ENCODE data around the gene TPMT.
"Not testable (repeated sequence)": the region's sequence is repeated elsewhere in the genome, so short reads cannot be mapped to it uniquely, and the experiment has no call there.

The TPMT gene

GRCh38 chr6:18160911-18161310, 6.0 kb upstream of the TPMT start:
- Histone ChIP-seq H3K36me3 (ENCODE audit: control insufficient read depth, insufficient read depth, low read length) (no peaks in the 10 kb centered on the region; the same call in 1 of the 2 replicates), H3K27ac (ENCODE audit: low read length) (no peak overlapping the region), H3K4me3 (ENCODE audit: low read length) (no peak overlapping the region), H3K9me3 (ENCODE audit: control insufficient read depth, insufficient read depth, low read length) (no peaks in the 10 kb centered on the region), H3K4me1 (ENCODE audit: control insufficient read depth, insufficient read depth, low read length) (0 out of 2 replicates have a peak, but pooled peaks cover 1% of the 10 kb centered on the region), H3K27me3 (ENCODE audit: control insufficient read depth, insufficient read depth, low read length) (no peaks in the 10 kb centered on the region)
- WGBS (ENCODE audit: insufficient coverage, insufficient read length), result no CpG with 5 or more reads among the region's 1 CpG
- no peak for DNase-seq (ENCODE audit: low read depth, low spot score)

DNA sequence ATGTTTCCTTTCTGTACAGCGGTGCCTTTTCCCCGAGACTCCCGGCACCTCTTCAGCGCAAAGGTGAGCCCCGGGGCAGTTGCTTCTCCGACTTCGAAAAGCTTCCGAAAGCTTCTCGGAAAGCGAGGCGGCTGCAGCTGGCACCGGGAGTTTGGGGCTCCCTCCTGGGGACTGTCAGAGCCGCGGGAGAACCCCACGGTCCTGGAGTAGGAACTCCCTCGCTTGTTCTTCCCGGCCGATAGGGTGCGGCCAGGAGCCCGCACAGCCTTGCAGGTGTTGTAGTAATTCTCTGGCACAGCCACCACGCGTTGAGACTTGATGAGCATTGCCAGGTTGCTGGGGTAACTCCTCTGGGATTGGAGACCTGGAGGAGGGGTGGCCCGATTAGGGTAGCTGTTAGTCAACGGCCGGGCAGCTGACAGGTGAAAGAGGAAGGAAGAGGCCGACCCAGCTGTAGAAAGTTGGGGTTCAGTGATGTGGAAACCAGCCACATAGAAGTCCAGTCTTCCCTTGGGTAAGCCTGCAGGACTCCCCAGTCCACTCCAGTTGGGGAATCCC, 1.1 kb upstream of the TPMT start:
- Histone ChIP-seq H3K9me3 (ENCODE audit: control insufficient read depth, insufficient read depth, low read length) (no peaks in the 10 kb centered on the region), H3K27me3 (ENCODE audit: control insufficient read depth, insufficient read depth, low read length) (no peaks in the 10 kb centered on the region), H3K36me3 (ENCODE audit: control insufficient read depth, insufficient read depth, low read length) (no peaks in the 10 kb centered on the region; the same call in 1 of the 2 replicates), H3K27ac (ENCODE audit: low read length) (no peak overlapping the region), H3K4me1 (ENCODE audit: control insufficient read depth, insufficient read depth, low read length) (0 out of 2 replicates have a peak, but pooled peaks cover 1% of the 10 kb centered on the region), H3K4me3 (ENCODE audit: low read length) (peak overlapping the region; percentile 92)
- WGBS (ENCODE audit: insufficient coverage, insufficient read length), result no CpG with 5 or more reads among the region's 26 CpGs
- peak; percentile 64 for DNase-seq (ENCODE audit: low read depth, low spot score)

- peak; percentile 88 for DNase-seq (ENCODE audit: low read depth, low spot score)
- Histone ChIP-seq H3K27ac (ENCODE audit: low read length) (no peak within 1 kb of the TSS), H3K4me1 (ENCODE audit: control insufficient read depth, insufficient read depth, low read length) (0 out of 2 replicates have a peak, but pooled peaks cover 1% of the 10 kb centered on the region), H3K9me3 (ENCODE audit: control insufficient read depth, insufficient read depth, low read length) (no peaks in the 10 kb centered on the region), H3K27me3 (ENCODE audit: control insufficient read depth, insufficient read depth, low read length) (no peaks in the 10 kb centered on the region), H3K4me3 (ENCODE audit: low read length) (peak within 1 kb of the TSS; percentile 98), H3K36me3 (ENCODE audit: control insufficient read depth, insufficient read depth, low read length) (no peaks in the 10 kb centered on the region; the same call in 1 of the 2 replicates)
- WGBS (ENCODE audit: insufficient coverage, insufficient read length), result no CpG with 5 or more reads among the region's 87 CpGs
These were observed 430 bp upstream of the TPMT start, which contains the start of gene KDM1B for GRCh38 chr6:18155150-18155863. TSS of gene KDM1B (plus strand) at chr6:18155422. CDS start at chr6:18159896, 4,474 bp downstream.

DNA sequence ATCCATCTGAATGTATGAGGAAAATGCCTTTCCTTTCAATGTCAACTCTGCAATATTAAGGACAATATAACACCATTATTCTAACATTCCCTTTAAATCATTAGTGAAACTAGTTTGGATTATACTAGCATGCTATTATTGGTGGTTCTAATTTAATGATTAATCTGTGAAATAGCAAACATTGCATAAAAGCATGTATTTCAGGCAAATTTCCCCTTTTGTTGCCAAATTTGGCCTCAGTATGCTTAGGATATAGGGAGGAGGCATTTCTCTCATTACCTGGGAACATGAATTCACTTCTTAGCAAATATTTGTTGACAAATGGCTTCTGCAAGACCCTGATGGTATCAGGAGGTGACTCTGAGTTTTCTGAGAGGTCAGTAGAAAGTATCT, 1.6 kb downstream of the TPMT start:
- Histone ChIP-seq H3K4me1 (ENCODE audit: control insufficient read depth, insufficient read depth, low read length) (0 out of 2 replicates have a peak, but pooled peaks cover 1% of the 10 kb centered on the region), H3K27ac (ENCODE audit: low read length) (no peak overlapping the region), H3K4me3 (ENCODE audit: low read length) (no peak overlapping the region)

GRCh38 chr6:18151801-18152200, 3.1 kb downstream of the TPMT start:
- Histone ChIP-seq H3K36me3 (ENCODE audit: control insufficient read depth, insufficient read depth, low read length) (no peaks in the 10 kb centered on the region; the same call in 1 of the 2 replicates), H3K4me3 (ENCODE audit: low read length) (no peak overlapping the region), H3K4me1 (ENCODE audit: control insufficient read depth, insufficient read depth, low read length) (0 out of 2 replicates have a peak, but pooled peaks cover 1% of the 10 kb centered on the region), H3K27ac (ENCODE audit: low read length) (no peak overlapping the region), H3K27me3 (ENCODE audit: control insufficient read depth, insufficient read depth, low read length) (no peaks in the 10 kb centered on the region), H3K9me3 (ENCODE audit: control insufficient read depth, insufficient read depth, low read length) (no peaks in the 10 kb centered on the region)
- DNase-seq (ENCODE audit: low read depth, low spot score), result no peak
- no CpG with 5 or more reads among the region's 3 CpGs for whole genome bisulfite sequencing (ENCODE audit: insufficient coverage, insufficient read length)

More for the DNA sequence above, 1.6 kb downstream of the TPMT start:
- no peaks in the 10 kb centered on the region for H3K9me3 ChIP-seq (ENCODE audit: control insufficient read depth, insufficient read depth, low read length)
- no peaks in the 10 kb centered on the region for H3K27me3 ChIP-seq (ENCODE audit: control insufficient read depth, insufficient read depth, low read length)
- DNase-seq (ENCODE audit: low read depth, low spot score), result no peak
- H3K36me3 ChIP-seq (ENCODE audit: control insufficient read depth, insufficient read depth, low read length), result no peaks in the 10 kb centered on the region

GRCh38 chr6:18151391-18151790, 3.5 kb downstream of the TPMT start:
- not testable (repeated sequence) for H3K36me3 ChIP-seq (ENCODE audit: control insufficient read depth, insufficient read depth, low read length); H3K4me3 ChIP-seq (ENCODE audit: low read length); H3K27me3 ChIP-seq (ENCODE audit: control insufficient read depth, insufficient read depth, low read length); DNase-seq (ENCODE audit: low read depth, low spot score); H3K4me1 ChIP-seq (ENCODE audit: control insufficient read depth, insufficient read depth, low read length); H3K27ac ChIP-seq (ENCODE audit: low read length); H3K9me3 ChIP-seq (ENCODE audit: control insufficient read depth, insufficient read depth, low read length)
- WGBS (ENCODE audit: insufficient coverage, insufficient read length), result no CpG with 5 or more reads among the region's 3 CpGs

DNA sequence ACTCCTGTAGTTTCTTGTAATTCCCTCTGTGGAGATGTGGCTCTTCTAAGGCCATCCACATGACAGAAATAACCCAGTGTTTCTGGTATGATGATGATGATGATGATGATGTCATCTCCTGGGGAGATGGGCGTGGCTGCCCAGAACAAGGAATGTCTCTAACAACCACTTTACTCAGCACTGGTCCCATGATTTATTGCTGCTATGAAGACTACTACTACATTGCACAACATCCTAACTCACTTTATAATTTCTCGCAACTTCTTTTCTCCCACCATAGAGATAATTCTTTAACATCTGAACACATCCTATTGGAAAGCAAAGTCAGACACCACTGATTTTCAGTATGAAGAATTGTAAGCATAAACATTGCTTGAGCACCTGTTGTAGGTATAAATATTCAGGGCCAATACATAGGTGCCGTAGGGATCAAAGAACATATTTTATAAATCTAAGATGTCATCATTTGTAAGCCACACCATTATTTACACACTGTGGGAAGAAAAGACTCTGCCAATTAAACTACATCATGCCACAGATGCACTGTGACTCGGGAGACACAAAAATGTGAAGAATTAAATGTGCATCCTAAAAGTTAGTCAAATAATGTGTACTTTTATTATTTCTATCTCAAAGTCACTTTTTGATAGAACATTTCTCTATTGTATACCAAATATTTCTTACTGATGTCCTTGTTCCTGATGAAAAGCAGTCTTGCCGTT, 6.4 kb downstream of the TPMT start:
- Histone ChIP-seq H3K27ac (ENCODE audit: low read length) (no peak overlapping the region), H3K4me3 (ENCODE audit: low read length) (no peak overlapping the region), H3K27me3 (ENCODE audit: control insufficient read depth, insufficient read depth, low read length) (no peaks in the 10 kb centered on the region), H3K4me1 (ENCODE audit: control insufficient read depth, insufficient read depth, low read length) (no peaks in the 10 kb centered on the region), H3K36me3 (ENCODE audit: control insufficient read depth, insufficient read depth, low read length) (no peaks in the 10 kb centered on the region; the same call in 1 of the 2 replicates), H3K9me3 (ENCODE audit: control insufficient read depth, insufficient read depth, low read length) (no peaks in the 10 kb centered on the region)
- WGBS (ENCODE audit: insufficient coverage, insufficient read length), result 100% methylated on average over 1 of the region's 5 CpGs
- DNase-seq (ENCODE audit: low read depth, low spot score), result no peak

DNA sequence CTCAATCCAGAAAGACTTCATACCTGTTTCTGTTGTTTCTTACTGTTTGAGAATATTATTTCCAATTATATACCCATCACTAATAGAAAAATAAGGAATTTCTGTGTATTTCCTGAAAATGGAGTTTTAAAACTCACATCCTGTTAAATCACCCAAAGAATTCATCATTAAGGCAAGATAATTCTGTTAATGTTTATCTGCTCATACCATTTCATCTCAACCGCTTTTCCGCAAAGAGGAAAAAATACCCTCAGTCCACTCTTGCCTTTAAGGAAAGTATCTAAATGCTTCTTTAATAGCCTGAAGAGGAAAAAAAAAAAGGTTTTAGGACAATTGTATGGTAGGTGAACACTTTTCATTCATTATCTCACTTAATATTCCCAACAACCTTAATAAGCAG, 7.3 kb downstream of the TPMT start:
- Histone ChIP-seq H3K4me3 (ENCODE audit: low read length) (no peak overlapping the region), H3K4me1 (ENCODE audit: control insufficient read depth, insufficient read depth, low read length) (no peaks in the 10 kb centered on the region), H3K27ac (ENCODE audit: low read length) (no peak overlapping the region), H3K27me3 (ENCODE audit: control insufficient read depth, insufficient read depth, low read length) (no peaks in the 10 kb centered on the region), H3K36me3 (ENCODE audit: control insufficient read depth, insufficient read depth, low read length) (no peaks in the 10 kb centered on the region; the same call in 1 of the 2 replicates), H3K9me3 (ENCODE audit: control insufficient read depth, insufficient read depth, low read length) (no peaks in the 10 kb centered on the region)
- no CpG with 5 or more reads among the region's 2 CpGs for WGBS (ENCODE audit: insufficient coverage, insufficient read length)
- no peak for DNase-seq (ENCODE audit: low read depth, low spot score)

DNA sequence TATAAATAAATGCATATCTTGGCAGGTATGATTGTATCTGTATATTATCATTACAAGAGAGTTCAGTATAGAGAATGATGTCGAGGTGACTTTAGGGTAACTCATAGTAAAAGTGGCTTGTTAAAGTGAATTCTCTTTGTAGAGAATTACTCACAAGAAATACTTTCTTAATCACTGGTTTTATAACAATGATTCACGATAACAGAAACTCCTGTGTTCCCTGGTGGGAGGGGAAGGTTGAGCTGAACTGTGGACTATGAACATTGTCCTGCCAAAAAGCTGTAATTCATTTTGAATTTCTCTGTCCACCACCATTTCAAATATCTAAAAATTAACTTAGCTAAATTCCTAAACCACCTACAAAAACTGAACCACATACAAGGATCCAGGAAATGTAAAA, 7.7 kb downstream of the TPMT start:
- no peak overlapping the region for H3K4me3 ChIP-seq (ENCODE audit: low read length)
- no peaks in the 10 kb centered on the region for H3K27me3 ChIP-seq (ENCODE audit: control insufficient read depth, insufficient read depth, low read length)
- WGBS (ENCODE audit: insufficient coverage, insufficient read length), result no CpG with 5 or more reads among the region's 2 CpGs
- no peaks in the 10 kb centered on the region for H3K4me1 ChIP-seq (ENCODE audit: control insufficient read depth, insufficient read depth, low read length)
- H3K36me3 ChIP-seq (ENCODE audit: control insufficient read depth, insufficient read depth, low read length), result no peaks in the 10 kb centered on the region; the same call in 1 of the 2 replicates
- H3K27ac ChIP-seq (ENCODE audit: low read length), result no peak overlapping the region
- no peak for DNase-seq (ENCODE audit: low read depth, low spot score)
- no peaks in the 10 kb centered on the region for H3K9me3 ChIP-seq (ENCODE audit: control insufficient read depth, insufficient read depth, low read length)

- Histone ChIP-seq H3K4me3 (ENCODE audit: low read length) (no peak overlapping the region), H3K9me3 (ENCODE audit: control insufficient read depth, insufficient read depth, low read length) (no peaks in the 10 kb centered on the region), H3K27me3 (ENCODE audit: control insufficient read depth, insufficient read depth, low read length) (no peaks in the 10 kb centered on the region), H3K36me3 (ENCODE audit: control insufficient read depth, insufficient read depth, low read length) (no peaks in the 10 kb centered on the region; the same call in 1 of the 2 replicates), H3K4me1 (ENCODE audit: control insufficient read depth, insufficient read depth, low read length) (no peaks in the 10 kb centered on the region), H3K27ac (ENCODE audit: low read length) (no peak overlapping the region)
- DNase-seq (ENCODE audit: low read depth, low spot score), result no peak
- WGBS (ENCODE audit: insufficient coverage, insufficient read length), result no CpG with 5 or more reads among the region's 3 CpGs
These were observed 12.4 kb downstream of the TPMT start for GRCh38 chr6:18142591-18142861.

Data from iPS DF 6.9 (cell line).